Fibroblast of lung (primary cell): Measurements from ENCODE around the gene ITFG1. TPM values are rescaled to one million over a fixed set of nuclear protein-coding genes. Genes with fewer than 3 reads are reported as not detected.
"Not testable (repeated sequence)": the region's sequence is repeated elsewhere in the genome, so short reads cannot be mapped to it uniquely, and the experiment has no call there.

Source experiments
- DNase-seq, 2 donors: peaks; one replicate each; pipeline versions ENCODE4 v3.0.0 to v3.0.0-alpha.2; 2010; ENCODE audit warnings: low read depth in 2 of 2
- H2AFZ ChIP-seq: 2 replicates; pipeline ENCODE4 v1.5.1; 2012; ENCODE audit warnings: low read length, control low read depth, inconsistent platforms
- H3K27ac ChIP-seq: 2 replicates; pipeline ENCODE4 v1.5.1; 2011; ENCODE audit warnings: low read length, control low read depth; ENCODE audit not compliant: insufficient read depth
- H3K27me3 ChIP-seq: 2 replicates; pipeline ENCODE4 v1.5.1; 2011; ENCODE audit warnings: mild to moderate bottlenecking, low read length; ENCODE audit not compliant: control insufficient read depth, insufficient read depth
- H3K36me3 ChIP-seq: 2 replicates; pipeline ENCODE4 v1.5.1; 2011; ENCODE audit warnings: low read length; ENCODE audit not compliant: control insufficient read depth, insufficient read depth
- H3K4me1 ChIP-seq: 2 replicates; pipeline ENCODE4 v1.5.1; 2011; ENCODE audit warnings: low read length; ENCODE audit not compliant: control insufficient read depth, insufficient read depth; ENCODE audit errors: extremely low read depth
- H3K4me2 ChIP-seq: 2 replicates; pipeline ENCODE4 v1.5.1; 2011; ENCODE audit warnings: low read length, control low read depth; ENCODE audit not compliant: insufficient read depth; ENCODE audit errors: extremely low read depth
- H3K4me3 ChIP-seq, 4 experiments: fragments of 200-600 bp in 1 of 4; sonication (generic) in 1 of 4; replicated peaks in 1 of 4; 2 replicates each; pipeline ENCODE4 v1.5.1; 2011 to 2016; ENCODE audit warnings: low read length in 4 of 4, low read depth in 3 of 4, mild to moderate bottlenecking in 3 of 4, control low read depth in 2 of 4, inconsistent platforms in 1 of 4, mixed read lengths in 1 of 4; ENCODE audit not compliant: insufficient read depth in 1 of 4; ENCODE audit errors: control extremely low read depth in 1 of 4
- H3K79me2 ChIP-seq: 2 replicates; pipeline ENCODE4 v1.5.1; 2012; ENCODE audit warnings: mild to moderate bottlenecking, low read length, inconsistent platforms; ENCODE audit not compliant: control insufficient read depth, insufficient read depth
- H3K9ac ChIP-seq: 2 replicates; pipeline ENCODE4 v1.5.1; 2011; ENCODE audit warnings: mild to moderate bottlenecking, low read length, control low read depth; ENCODE audit not compliant: insufficient read depth
- H3K9me3 ChIP-seq: 2 replicates; pipeline ENCODE4 v1.5.1; 2012; ENCODE audit warnings: low read depth, low read length; ENCODE audit not compliant: control insufficient read depth, insufficient read depth
- H4K20me1 ChIP-seq: 2 replicates; pipeline ENCODE4 v1.5.1; 2011; ENCODE audit warnings: low read length; ENCODE audit not compliant: control insufficient read depth, insufficient read depth; ENCODE audit errors: extremely low read depth
- CTCF ChIP-seq, 2 donors: IDR thresholded peaks in 1 of 2; conservative IDR thresholded peaks in 1 of 2; 1 replicate in 1 of 2; 2 replicates in 1 of 2; pipeline ENCODE4 v1.5.1; 2011 to 2012; ENCODE audit warnings: low read length in 2 of 2, control low read depth in 1 of 2, inconsistent platforms in 1 of 2, low read depth in 1 of 2, mild to moderate bottlenecking in 1 of 2
- EZH2 ChIP-seq: IDR thresholded peaks from 2 replicates; pipeline ENCODE4 v1.5.1; 2012; ENCODE audit warnings: low read length, control low read depth, mild to moderate bottlenecking; ENCODE audit errors: missing control alignments
- polyA plus RNA-seq, 2 donors: library from polyadenylated mRNA; depleted of rRNA in 1 of 2; stranded (reverse) in 1 of 2; unstranded in 1 of 2; fragments of >200 nt; gene quantifications; 2 replicates each; pipeline ENCODE4 v1.2.1, GENCODE V29; 2011 to 2012; ENCODE audit warnings: missing spikeins in 1 of 2
- total RNA-seq: library from RNA; depleted of rRNA; stranded (reverse); fragments of >200 nt; gene quantifications from 2 replicates; pipeline ENCODE4 v1.2.1, GENCODE V29; 2014

The ITFG1 gene
- total and polyA plus RNA-seq, 2 donors (not counting 1 experiment from before 2014, with no cell fraction given): 96.1 to 111 TPM

- peak in 1 of 2 donors; percentile 24 for DNase-seq
- no peak overlapping the region for H3K9ac ChIP-seq
- H3K9me3 ChIP-seq: no peaks in the 10 kb centered on the region
- H3K4me3 ChIP-seq: no peak overlapping the region
- H4K20me1 ChIP-seq: no peaks in the 10 kb centered on the region
- H3K4me1 ChIP-seq: no peaks in the 10 kb centered on the region
- H3K79me2 ChIP-seq: no peaks in the 10 kb centered on the region
- no peak overlapping the region for H2AFZ ChIP-seq
- no peaks in the 10 kb centered on the region for H3K36me3 ChIP-seq
- H3K27ac ChIP-seq: no peak overlapping the region
- TF ChIP-seq EZH2: no peak
- TF ChIP-seq CTCF (conservative IDR thresholded peaks at IDR 0.05 in 1 of 2, IDR thresholded peaks at IDR 0.05 in 1 of 2; ENCODE audit: low read depth in 1 of 2, low read length in 2 of 2): no peak
- no peaks in the 10 kb centered on the region for H3K27me3 ChIP-seq
- H3K4me2 ChIP-seq: no peak overlapping the region
Measured at GRCh38 chr16:47213761-47214440, 247.0 kb downstream of the ITFG1 start.

- Histone ChIP-seq H2AFZ (no peak overlapping the region), H3K4me3 (no peak overlapping the region), H3K9me3 (no peaks in the 10 kb centered on the region), H3K9ac (no peak overlapping the region), H3K27ac (no peak overlapping the region), H3K79me2 (no peaks in the 10 kb centered on the region), H3K36me3 (no peaks in the 10 kb centered on the region), H4K20me1 (no peaks in the 10 kb centered on the region), H3K4me2 (no peak overlapping the region), H3K4me1 (no peaks in the 10 kb centered on the region), H3K27me3 (no peaks in the 10 kb centered on the region)
- TF ChIP-seq EZH2 (no peak), CTCF (conservative IDR thresholded peaks at IDR 0.05 in 1 of 2, IDR thresholded peaks at IDR 0.05 in 1 of 2; ENCODE audit: low read depth in 1 of 2, low read length in 2 of 2) (no peak)
- no peak for DNase-seq
Measured at GRCh38 chr16:47211218-47211617, 249.6 kb downstream of the ITFG1 start.

GRCh38 chr16:47204736-47205504, 255.9 kb downstream of the ITFG1 start:
- H3K9ac ChIP-seq: no peak overlapping the region
- no peak for DNase-seq
- H3K27me3 ChIP-seq: no peaks in the 10 kb centered on the region
- H3K27ac ChIP-seq: no peak overlapping the region
- no peaks in the 10 kb centered on the region for H3K79me2 ChIP-seq
- H2AFZ ChIP-seq: no peak overlapping the region
- H3K9me3 ChIP-seq: no peaks in the 10 kb centered on the region
- TF ChIP-seq CTCF (conservative IDR thresholded peaks at IDR 0.05 in 1 of 2, IDR thresholded peaks at IDR 0.05 in 1 of 2; ENCODE audit: low read depth in 1 of 2, low read length in 2 of 2) (no peak), EZH2 (no peak)
- no peak overlapping the region for H3K4me2 ChIP-seq
- no peaks in the 10 kb centered on the region for H3K36me3 ChIP-seq
- no peak overlapping the region for H3K4me3 ChIP-seq
- H3K4me1 ChIP-seq: no peaks in the 10 kb centered on the region
- no peaks in the 10 kb centered on the region for H4K20me1 ChIP-seq

GRCh38 chr16:47203433-47203832, 257.4 kb downstream of the ITFG1 start:
- not testable (repeated sequence) for H3K36me3 ChIP-seq, H3K9ac ChIP-seq, DNase-seq, H3K4me2 ChIP-seq, H3K4me1 ChIP-seq, H3K9me3 ChIP-seq, H3K27me3 ChIP-seq, H3K27ac ChIP-seq, H4K20me1 ChIP-seq, H3K79me2 ChIP-seq, H3K4me3 ChIP-seq, H2AFZ ChIP-seq
